ENCODE data around the gene UXS1. TPM values are rescaled to one million over a fixed set of nuclear protein-coding genes. Genes with fewer than 3 reads are reported as not detected.

UXS1 gene
- total and polyA plus RNA-seq, 8 donors, result 4.3 to 23.6 (median 10.4) TPM

GRCh38 chr2:106180602-106181001 is 13.5 kb downstream of the UXS1 start:
- DNase-seq (no peak), FAIRE-seq (no peak), ATAC-seq (no peak)
- Histone ChIP-seq H3K27me3 (no peaks in the 10 kb centered on the region), H3K4me3 (no peak overlapping the region), H3K9me3 (no peaks in the 10 kb centered on the region), H3K27ac (no peak overlapping the region), H3K36me3 (no peaks in the 10 kb centered on the region), H3K4me1 (no peaks in the 10 kb centered on the region)
- no peak for TF ChIP-seq CTCF (IDR thresholded peaks at IDR 0.05)
- intact Hi-C loops (cut with DNase I), result no loop called here
- WGBS, 2 donors, result 79 to 88% methylated on average over 5 of the region's 5 CpGs

- Histone ChIP-seq H3K4me3 (no peak overlapping the region), H3K27me3 (no peaks in the 10 kb centered on the region), H3K4me1 (no peaks in the 10 kb centered on the region), H3K27ac (no peak overlapping the region), H3K36me3 (no peaks in the 10 kb centered on the region), H3K9me3 (no peaks in the 10 kb centered on the region)
- WGBS, 2 donors, result 95% methylated on average over 7 of the region's 7 CpGs
- FAIRE-seq (no peak), DNase-seq (no peak), ATAC-seq (no peak)
- intact Hi-C loops (cut with DNase I), result no loop called here
- TF ChIP-seq CTCF (IDR thresholded peaks at IDR 0.05), result no peak
These were observed 15.4 kb downstream of the UXS1 start for GRCh38 chr2:106178716-106179115.

- no peak overlapping the region for H3K4me3 ChIP-seq
- DNase-seq (no peak), ATAC-seq (no peak), FAIRE-seq (no peak)
- TF ChIP-seq CTCF (IDR thresholded peaks at IDR 0.05), result no peak
- intact Hi-C loops (cut with DNase I), result no loop called here
- H3K4me1 ChIP-seq, result no peaks in the 10 kb centered on the region
- no peaks in the 10 kb centered on the region for H3K27me3 ChIP-seq
- no peaks in the 10 kb centered on the region for H3K9me3 ChIP-seq
- H3K36me3 ChIP-seq, result no peaks in the 10 kb centered on the region
- H3K27ac ChIP-seq, result no peak overlapping the region
- 98 to 99% methylated on average over 4 of the region's 4 CpGs for WGBS, 2 donors
These were observed 16.5 kb downstream of the UXS1 start for GRCh38 chr2:106177581-106177980.

GRCh38 chr2:106176446-106177099 is 17.5 kb downstream of the UXS1 start:
- Histone ChIP-seq H3K36me3 (no peaks in the 10 kb centered on the region), H3K4me3 (no peak overlapping the region), H3K27ac (no peak overlapping the region), H3K9me3 (no peaks in the 10 kb centered on the region), H3K4me1 (no peaks in the 10 kb centered on the region), H3K27me3 (no peaks in the 10 kb centered on the region)
- DNase-seq, result no peak
- no peak for FAIRE-seq
- intact Hi-C loops (cut with DNase I), result no loop called here
- TF ChIP-seq CTCF (IDR thresholded peaks at IDR 0.05), result no peak
- WGBS, 2 donors, result 89% methylated on average over 9 of the region's 9 CpGs
- ATAC-seq, result no peak

GRCh38 chr2:106175086-106175850 is 18.8 kb downstream of the UXS1 start:
- FAIRE-seq (no peak), DNase-seq (no peak), ATAC-seq (no peak)
- H3K4me3 ChIP-seq, result no peak overlapping the region
- no peaks in the 10 kb centered on the region for H3K9me3 ChIP-seq
- 89 to 90% methylated on average over 7 of the region's 7 CpGs for WGBS, 2 donors
- no peaks in the 10 kb centered on the region for H3K4me1 ChIP-seq
- H3K36me3 ChIP-seq, result no peaks in the 10 kb centered on the region
- TF ChIP-seq CTCF (IDR thresholded peaks at IDR 0.05), result no peak
- intact Hi-C loops (cut with DNase I), result no loop called here
- no peak overlapping the region for H3K27ac ChIP-seq
- H3K27me3 ChIP-seq, result no peaks in the 10 kb centered on the region

Data from pancreas (tissue), 10 donors.